Trophoblast cell (in vitro differentiated cells and primary cell): Measurements from ENCODE around the gene PGBD5.

Experiments
- DNase-seq, 2 donors: peaks; one replicate each; pipeline ENCODE4 v3.0.0-alpha.2; 2016
- H2AFZ ChIP-seq: 2 replicates; pipeline ENCODE4 v1.6.1; 2013; ENCODE audit warnings: low read length, moderate library complexity, mild to moderate bottlenecking; ENCODE audit not compliant: insufficient read depth, poor library complexity
- H2AK5ac ChIP-seq: 2 replicates; pipeline ENCODE4 v1.6.1; 2013; ENCODE audit warnings: mild to moderate bottlenecking, low read length
- H2BK120ac ChIP-seq: 2 replicates; pipeline ENCODE4 v1.6.1; 2013; ENCODE audit warnings: low read length, mild to moderate bottlenecking, moderate library complexity; ENCODE audit not compliant: insufficient read depth, poor library complexity
- H2BK12ac ChIP-seq: 2 replicates; pipeline ENCODE4 v1.6.1; 2013; ENCODE audit warnings: mild to moderate bottlenecking, low read length, moderate library complexity
- H2BK5ac ChIP-seq: 2 replicates; pipeline ENCODE4 v1.6.1; 2013; ENCODE audit warnings: low read length, low read depth, moderate library complexity, mild to moderate bottlenecking; ENCODE audit not compliant: poor library complexity
- H3K14ac ChIP-seq: 2 replicates; pipeline ENCODE4 v1.6.1; 2013; ENCODE audit warnings: mild to moderate bottlenecking, low read length
- H3K18ac ChIP-seq: 2 replicates; pipeline ENCODE4 v1.6.1; 2013; ENCODE audit warnings: mild to moderate bottlenecking, low read length
- H3K23ac ChIP-seq: 2 replicates; pipeline ENCODE4 v1.6.1; 2013; ENCODE audit warnings: low read length
- H3K27ac ChIP-seq: 2 replicates; pipeline ENCODE4 v1.5.1; 2013; ENCODE audit warnings: low read depth, mild to moderate bottlenecking, inconsistent platforms, low read length, moderate library complexity
- H3K27me3 ChIP-seq: 2 replicates; pipeline ENCODE4 v1.6.1; 2013; ENCODE audit warnings: inconsistent platforms, mild to moderate bottlenecking, low read length, moderate library complexity; ENCODE audit not compliant: insufficient read depth
- H3K36me3 ChIP-seq, 2 experiments: 1 replicate in 1 of 2; 2 replicates in 1 of 2; pipeline ENCODE4 v1.6.1; 2013; ENCODE audit warnings: low read length in 2 of 2, mild to moderate bottlenecking in 2 of 2, moderate library complexity in 1 of 2; ENCODE audit not compliant: insufficient read depth in 2 of 2, control insufficient read depth in 1 of 2
- H3K4ac ChIP-seq: 2 replicates; pipeline ENCODE4 v1.6.1; 2013; ENCODE audit warnings: low read depth, mild to moderate bottlenecking, low read length, moderate library complexity
- H3K4me1 ChIP-seq, 2 experiments: 1 replicate in 1 of 2; 2 replicates in 1 of 2; pipeline ENCODE4 v1.6.1; 2013; ENCODE audit warnings: low read length in 2 of 2, mild to moderate bottlenecking in 2 of 2, moderate library complexity in 1 of 2; ENCODE audit not compliant: insufficient read depth in 2 of 2, control insufficient read depth in 1 of 2
- H3K4me2 ChIP-seq: 2 replicates; pipeline ENCODE4 v1.6.1; 2013; ENCODE audit warnings: inconsistent platforms, mild to moderate bottlenecking, low read length, moderate library complexity
- H3K4me3 ChIP-seq: 2 replicates; pipeline ENCODE4 v1.5.1; 2013; ENCODE audit warnings: mild to moderate bottlenecking, low read depth, low read length, inconsistent platforms
- H3K79me1 ChIP-seq: one replicate; pipeline ENCODE4 v1.6.1; 2013; ENCODE audit warnings: low read length
- H3K79me2 ChIP-seq: 2 replicates; pipeline ENCODE4 v1.6.1; 2013; ENCODE audit warnings: low read length, mild to moderate bottlenecking; ENCODE audit not compliant: control insufficient read depth, insufficient read depth, poor library complexity
- H3K9ac ChIP-seq: 2 replicates; pipeline ENCODE4 v1.6.1; 2013; ENCODE audit warnings: mild to moderate bottlenecking, low read length
- H3K9me3 ChIP-seq: 2 replicates; pipeline ENCODE4 v1.6.1; 2013; ENCODE audit warnings: low read depth, mild to moderate bottlenecking, control low read depth, inconsistent platforms, low read length; ENCODE audit not compliant: insufficient read depth
- H4K12ac ChIP-seq: 2 replicates; pipeline ENCODE4 v1.6.1; 2013; ENCODE audit warnings: low read depth, mild to moderate bottlenecking, low read length, moderate library complexity
- H4K8ac ChIP-seq: 2 replicates; pipeline ENCODE4 v1.6.1; 2013; ENCODE audit warnings: low read depth, mild to moderate bottlenecking, low read length, moderate library complexity
- H4K91ac ChIP-seq: one replicate; pipeline ENCODE4 v1.6.1; 2013; ENCODE audit warnings: low read depth, mild to moderate bottlenecking, low read length, moderate library complexity
- WGBS: extraction: QIAGEN DNeasy Blood & Tissue Kit; methylation state at CpG from one replicate; pipeline ENCODE4 v1.1.7; 2013; ENCODE audit warnings: missing lambda C conversion rate; ENCODE audit not compliant: insufficient read length, insufficient coverage; ENCODE audit errors: extremely low coverage; 5-methylcytosine and 5-hydroxymethylcytosine counted together

Gene PGBD5

DNA sequence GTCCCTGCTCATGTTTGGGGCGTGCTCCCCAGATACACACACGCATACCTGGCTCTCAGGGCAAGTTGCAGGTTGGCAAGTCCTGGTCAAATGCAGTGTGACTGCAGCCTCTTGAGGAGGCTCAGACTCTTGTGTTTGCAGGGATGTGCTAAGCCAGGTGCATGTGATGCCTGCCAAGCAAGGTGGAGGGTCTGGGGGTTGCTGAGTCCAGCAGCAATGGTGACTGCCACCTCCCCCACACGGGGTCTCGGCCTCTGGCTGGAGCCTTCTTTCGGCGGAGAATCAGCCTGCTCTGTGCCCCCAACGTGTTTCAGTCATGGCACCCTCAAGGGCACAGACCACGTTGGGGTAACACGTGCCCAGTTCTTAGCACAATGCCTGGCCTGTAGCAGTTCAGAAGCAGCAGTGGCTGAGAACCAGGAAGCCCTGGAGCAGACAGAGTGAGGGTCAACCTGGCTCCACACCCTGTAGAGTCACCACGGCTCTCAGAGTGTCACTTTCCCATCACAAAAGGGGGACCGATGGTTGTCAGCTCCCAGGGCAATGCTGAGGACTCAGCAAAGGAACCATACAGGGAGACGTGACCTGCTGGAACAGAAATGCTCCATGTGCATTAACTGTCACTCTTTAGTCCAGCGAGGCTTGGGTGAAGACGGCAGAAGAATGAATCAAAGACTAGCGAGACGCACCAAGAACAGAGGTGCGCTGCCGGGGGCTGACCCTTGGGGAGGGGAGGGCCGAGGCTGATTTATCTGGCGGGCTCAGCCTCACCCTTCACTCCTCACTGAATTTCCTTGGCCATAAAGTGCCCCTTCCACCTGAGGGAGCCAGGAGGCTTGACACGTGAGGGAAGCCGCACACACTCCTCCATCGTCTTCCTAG is 109.0 kb downstream of the PGBD5 start:
- Histone ChIP-seq H3K27ac (no peak overlapping the region), H3K4me3 (no peak overlapping the region), H2BK120ac (no peak overlapping the region), H3K36me3 (no peaks in the 10 kb centered on the region), H2BK12ac (no peak overlapping the region), H3K4me1 (no peaks in the 10 kb centered on the region), H4K12ac (no peak overlapping the region), H2AK5ac (no peak overlapping the region), H3K4me2 (no peak overlapping the region), H3K9me3 (no peaks in the 10 kb centered on the region), H3K79me2 (no peaks in the 10 kb centered on the region), H3K18ac (no peak overlapping the region), H4K8ac (no peak overlapping the region), H3K4ac (no peak overlapping the region), H2BK5ac (no peak overlapping the region), H3K14ac (no peak overlapping the region), H3K9ac (no peak overlapping the region), H3K27me3 (no peaks in the 10 kb centered on the region), H3K23ac (no peak overlapping the region), H4K91ac (no peak overlapping the region), H2AFZ (no peak overlapping the region), H3K79me1 (no peaks in the 10 kb centered on the region)
- no CpG with 5 or more reads among the region's 23 CpGs for WGBS
- DNase-seq: no peak

DNA sequence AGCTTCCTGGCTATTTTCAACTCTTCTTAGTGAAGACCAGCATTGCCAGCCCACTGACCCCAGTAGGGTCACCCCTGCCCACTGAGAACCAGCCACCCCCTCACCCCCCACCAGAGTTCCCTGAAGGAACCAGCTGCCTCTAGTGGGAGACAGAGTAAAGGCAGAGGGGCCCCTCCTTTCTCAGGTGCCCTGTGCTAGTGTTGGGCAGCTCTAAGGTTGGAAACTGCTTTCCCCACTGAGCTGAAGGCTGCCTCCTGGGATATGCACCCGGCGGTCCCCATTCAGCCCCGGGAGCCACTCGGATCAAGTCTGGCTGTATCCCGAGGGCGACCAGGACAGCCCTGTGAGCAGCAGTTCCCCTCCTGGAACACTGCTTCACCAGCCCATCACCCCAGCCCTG is 111.0 kb downstream of the PGBD5 start:
- Histone ChIP-seq H3K79me2 (no peaks in the 10 kb centered on the region), H3K36me3 (no peaks in the 10 kb centered on the region)

DNA sequence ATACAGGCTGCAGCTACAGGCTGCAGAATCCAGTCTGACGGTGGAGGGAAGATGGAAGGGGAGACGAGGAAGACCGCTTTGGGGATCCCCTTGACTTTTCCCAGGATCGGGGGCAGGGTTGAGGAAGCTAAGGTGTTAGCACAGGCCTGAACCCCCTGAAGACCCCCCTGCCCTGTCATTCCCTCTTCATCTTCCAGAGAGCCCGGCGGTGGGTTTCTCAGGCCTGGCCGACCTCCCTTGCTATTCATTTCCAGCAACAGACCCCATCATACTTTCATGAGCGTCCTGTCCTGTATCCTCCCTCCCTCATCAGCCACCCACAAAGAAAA is 112.0 kb downstream of the PGBD5 start:
- no peak overlapping the region for H3K9ac ChIP-seq
- no peaks in the 10 kb centered on the region for H3K4me1 ChIP-seq
- H3K9me3 ChIP-seq: peaks cover 2% of the 10 kb centered on the region
- no peak overlapping the region for H4K12ac ChIP-seq
- H2BK120ac ChIP-seq: no peak overlapping the region
- no peaks in the 10 kb centered on the region for H3K79me1 ChIP-seq
- no peak overlapping the region for H3K27ac ChIP-seq
- no peak for DNase-seq
- no peak overlapping the region for H2AK5ac ChIP-seq
- H3K14ac ChIP-seq: no peak overlapping the region
- no peak overlapping the region for H3K4ac ChIP-seq
- no peak overlapping the region for H3K4me3 ChIP-seq
- H3K18ac ChIP-seq: no peak overlapping the region
- H4K91ac ChIP-seq: no peak overlapping the region
- no peaks in the 10 kb centered on the region for H3K36me3 ChIP-seq
- no CpG with 5 or more reads among the region's 8 CpGs for WGBS
- H2AFZ ChIP-seq: no peak overlapping the region
- no peak overlapping the region for H3K23ac ChIP-seq
- H3K27me3 ChIP-seq: no peaks in the 10 kb centered on the region
- no peak overlapping the region for H3K4me2 ChIP-seq
- H3K79me2 ChIP-seq: no peaks in the 10 kb centered on the region
- H2BK12ac ChIP-seq: no peak overlapping the region
- no peak overlapping the region for H2BK5ac ChIP-seq
- H4K8ac ChIP-seq: no peak overlapping the region

More for the DNA sequence above, 111.0 kb downstream of the PGBD5 start:
- H3K79me1 ChIP-seq: no peaks in the 10 kb centered on the region
- no peak overlapping the region for H3K9ac ChIP-seq
- no peaks in the 10 kb centered on the region for H3K4me1 ChIP-seq
- H2BK120ac ChIP-seq: no peak overlapping the region
- H3K9me3 ChIP-seq: no peaks in the 10 kb centered on the region
- H3K4me3 ChIP-seq: no peak overlapping the region
- no peak overlapping the region for H3K23ac ChIP-seq
- H4K12ac ChIP-seq: no peak overlapping the region
- no peak overlapping the region for H3K18ac ChIP-seq
- H3K27me3 ChIP-seq: no peaks in the 10 kb centered on the region
- H3K4ac ChIP-seq: no peak overlapping the region
- no peak overlapping the region for H3K27ac ChIP-seq
- no peak overlapping the region for H2AK5ac ChIP-seq
- H2BK12ac ChIP-seq: no peak overlapping the region
- DNase-seq: no peak
- no peak overlapping the region for H3K14ac ChIP-seq
- no peak overlapping the region for H4K8ac ChIP-seq
- no CpG with 5 or more reads among the region's 6 CpGs for WGBS
- H3K4me2 ChIP-seq: no peak overlapping the region
- no peak overlapping the region for H4K91ac ChIP-seq
- no peak overlapping the region for H2BK5ac ChIP-seq
- no peak overlapping the region for H2AFZ ChIP-seq

GRCh38 chr1:230313453-230314141 is 112.5 kb downstream of the PGBD5 start:
- H3K4ac ChIP-seq: no peak overlapping the region
- no peak overlapping the region for H3K4me2 ChIP-seq
- no peak overlapping the region for H2AFZ ChIP-seq
- H3K79me1 ChIP-seq: no peaks in the 10 kb centered on the region
- no peak overlapping the region for H2BK120ac ChIP-seq
- no peak overlapping the region for H3K9ac ChIP-seq
- no peak overlapping the region for H2AK5ac ChIP-seq
- no peak overlapping the region for H3K4me3 ChIP-seq
- H2BK5ac ChIP-seq: no peak overlapping the region
- H4K8ac ChIP-seq: no peak overlapping the region
- no peak overlapping the region for H4K91ac ChIP-seq
- no peaks in the 10 kb centered on the region for H3K4me1 ChIP-seq
- H3K23ac ChIP-seq: no peak overlapping the region
- H3K27me3 ChIP-seq: no peaks in the 10 kb centered on the region
- no peak overlapping the region for H3K18ac ChIP-seq
- no peak overlapping the region for H2BK12ac ChIP-seq
- no CpG with 5 or more reads among the region's 12 CpGs for WGBS
- H3K27ac ChIP-seq: no peak overlapping the region
- H3K9me3 ChIP-seq: peaks cover 4% of the 10 kb centered on the region
- H3K79me2 ChIP-seq: no peaks in the 10 kb centered on the region
- no peak for DNase-seq
- no peak overlapping the region for H4K12ac ChIP-seq
- H3K14ac ChIP-seq: no peak overlapping the region
- no peaks in the 10 kb centered on the region for H3K36me3 ChIP-seq
